Activated CD8-positive, alpha-beta memory T cell treated with anti-CD3 and anti-CD28 coated beads, Interleukin-2, amount 10 ng/mL, durations not matched to agents 7 days and 5 days (primary cell): ENCODE measurements around the gene SCN1B. TPM values are rescaled to one million over a fixed set of nuclear protein-coding genes. Genes with fewer than 3 reads are reported as not detected.
"Not testable (repeated sequence)": the region's sequence is repeated elsewhere in the genome, so short reads cannot be mapped to it uniquely, and the experiment has no call there.

Experiments used
- ATAC-seq: fragments of 150-1000 bp; cut with Tn5 transposase; one replicate; pipeline ENCODE4 v1.10.0; 2021; ENCODE audit warnings: moderate library complexity
- CTCF ChIA-PET: fragments of 350-600 bp; sonication (Branson Sonifier 250); formaldehyde crosslinking; loops from one replicate; lab custom pipeline; 2021; ENCODE audit warnings: antibody characterized with exemption; lab: Charles Lee
- DNase-seq: peaks from one replicate; pipeline ENCODE4 v3.0.0-alpha.2; 2020
- H3K27ac Mint-ChIP-seq: one replicate; pipeline ENCODE4 v1.8.0; 2021; ENCODE audit warnings: mild to moderate bottlenecking, mixed read lengths
- H3K27me3 Mint-ChIP-seq: one replicate; pipeline ENCODE4 v1.8.0; 2021; ENCODE audit warnings: mixed read lengths
- H3K36me3 Mint-ChIP-seq: one replicate; pipeline ENCODE4 v1.8.0; 2021; ENCODE audit warnings: mild to moderate bottlenecking, mixed read lengths
- H3K4me1 Mint-ChIP-seq: one replicate; pipeline ENCODE4 v1.8.0; 2021; ENCODE audit warnings: mixed read lengths
- H3K4me3 Mint-ChIP-seq: one replicate; pipeline ENCODE4 v1.8.0; 2021; ENCODE audit warnings: mild to moderate bottlenecking, moderate library complexity, mixed read lengths
- H3K9me3 Mint-ChIP-seq: one replicate; pipeline ENCODE4 v1.8.0; 2022; ENCODE audit warnings: low read depth, mixed read lengths
- total RNA-seq, 2 experiments: library from RNA; stranded (reverse); gene quantifications; one replicate each; pipeline ENCODE4 v1.2.3, GENCODE V29; 2021

The SCN1B gene
- under 1 TPM; 0.26 to 0.37 TPM for total RNA-seq

GRCh38 chr19:35030257-35031071 is at the start of gene SCN1B:
SCN1B (plus strand) TSS chr19:35030470; CDS start chr19:35030821, 351 bp downstream.
- peaks cover 5% of the 10 kb centered on the region for H3K4me1 Mint-ChIP-seq
- DNase-seq (peak; percentile 55), ATAC-seq (peak; percentile 70)
- CTCF ChIA-PET, result no interaction called here
- H3K9me3 Mint-ChIP-seq, result no peaks in the 10 kb centered on the region
- no peak within 1 kb of the TSS for H3K27ac Mint-ChIP-seq
- H3K27me3 Mint-ChIP-seq, result peaks cover 25% of the 10 kb centered on the region
- H3K36me3 Mint-ChIP-seq, result peaks cover 14% of the 10 kb centered on the region
- H3K4me3 Mint-ChIP-seq, result peak within 1 kb of the TSS; percentile 24

GRCh38 chr19:34982275-34982674 is 48.0 kb upstream of the SCN1B start:
- H3K27ac Mint-ChIP-seq, result no peak overlapping the region
- peaks cover 13% of the 10 kb centered on the region for H3K4me1 Mint-ChIP-seq
- ATAC-seq (no peak), DNase-seq (no peak)
- peaks cover 8% of the 10 kb centered on the region for H3K27me3 Mint-ChIP-seq
- CTCF ChIA-PET, result interaction anchor here (1.7 kb wide), 1 partner anchor 9 kb away, joined by 5 read pairs; no protein-coding TSS in a partner anchor
- peaks cover 2% of the 10 kb centered on the region for H3K36me3 Mint-ChIP-seq
- H3K9me3 Mint-ChIP-seq, result peaks cover 2% of the 10 kb centered on the region
- no peak overlapping the region for H3K4me3 Mint-ChIP-seq

GRCh38 chr19:34983786-34984185 is 46.5 kb upstream of the SCN1B start:
- DNase-seq, result no peak
- peaks cover 17% of the 10 kb centered on the region for H3K4me1 Mint-ChIP-seq
- H3K27ac Mint-ChIP-seq, result no peak overlapping the region
- H3K27me3 Mint-ChIP-seq, result peaks cover 6% of the 10 kb centered on the region
- H3K9me3 Mint-ChIP-seq, result peaks cover 2% of the 10 kb centered on the region
- no peak for ATAC-seq
- H3K4me3 Mint-ChIP-seq, result no peak overlapping the region
- peaks cover 2% of the 10 kb centered on the region for H3K36me3 Mint-ChIP-seq
- CTCF ChIA-PET, result interaction anchor here (0.8 to 2.3 kb wide), 4 partner anchors 11 to 31 kb away, joined by 3 to 9 read pairs (median 4); partner anchors contain the start of gene ZNF792

- Mint-ChIP-seq H3K27ac (no peak overlapping the region), H3K4me1 (peaks cover 20% of the 10 kb centered on the region), H3K27me3 (peaks cover 3% of the 10 kb centered on the region), H3K4me3 (no peak overlapping the region), H3K36me3 (peaks cover 2% of the 10 kb centered on the region), H3K9me3 (peaks cover 2% of the 10 kb centered on the region)
- ATAC-seq, result no peak
- DNase-seq, result no peak
- CTCF ChIA-PET, result interaction anchor here (0.8 to 2.3 kb wide), 5 partner anchors 11 to 60 kb away, joined by 3 to 9 read pairs (median 4); partner anchors contain the start of gene ZNF792
Measured at GRCh38 chr19:34984287-34984686, 46.0 kb upstream of the SCN1B start.

GRCh38 chr19:34985249-34986022 is 44.8 kb upstream of the SCN1B start:
- DNase-seq, result peak; percentile 56
- H3K4me3 Mint-ChIP-seq, result peak overlapping the region; percentile 51
- peaks cover 3% of the 10 kb centered on the region for H3K27me3 Mint-ChIP-seq
- CTCF ChIA-PET, result interaction anchor here (0.6 to 2.3 kb wide), 7 partner anchors 12 to 81 kb away, joined by 3 to 11 read pairs (median 4); no protein-coding TSS in a partner anchor
- peaks cover 2% of the 10 kb centered on the region for H3K36me3 Mint-ChIP-seq
- peak; percentile 83 for ATAC-seq
- H3K4me1 Mint-ChIP-seq, result peaks cover 23% of the 10 kb centered on the region
- H3K27ac Mint-ChIP-seq, result peak overlapping the region; percentile 78
- peaks cover 2% of the 10 kb centered on the region for H3K9me3 Mint-ChIP-seq

- ATAC-seq (no peak), DNase-seq (no peak)
- H3K27ac Mint-ChIP-seq, result no peak overlapping the region
- H3K27me3 Mint-ChIP-seq, result no peaks in the 10 kb centered on the region
- peaks cover 46% of the 10 kb centered on the region for H3K4me1 Mint-ChIP-seq
- peaks cover 2% of the 10 kb centered on the region for H3K9me3 Mint-ChIP-seq
- no peak overlapping the region for H3K4me3 Mint-ChIP-seq
- CTCF ChIA-PET, result interaction anchor here (0.8 to 1.6 kb wide), 3 partner anchors 25 to 56 kb away, joined by 3 to 4 read pairs (median 3); no protein-coding TSS in a partner anchor
- peaks cover 2% of the 10 kb centered on the region for H3K36me3 Mint-ChIP-seq
Measured at GRCh38 chr19:34988119-34988518, 42.2 kb upstream of the SCN1B start.

- Mint-ChIP-seq H3K27me3 (no peaks in the 10 kb centered on the region), H3K9me3 (peaks cover 1% of the 10 kb centered on the region), H3K27ac (no peak overlapping the region), H3K36me3 (peaks cover 2% of the 10 kb centered on the region), H3K4me3 (no peak overlapping the region), H3K4me1 (peaks cover 53% of the 10 kb centered on the region)
- ATAC-seq (no peak), DNase-seq (no peak)
- CTCF ChIA-PET, result interaction anchor here (0.7 to 2.0 kb wide), 6 partner anchors 8 to 153 kb away, joined by 3 to 4 read pairs (median 3); no protein-coding TSS in a partner anchor
Measured at GRCh38 chr19:34989298-34989697, 41.0 kb upstream of the SCN1B start.

- CTCF ChIA-PET, result interaction anchor here (1.2 to 2.0 kb wide), 3 partner anchors 10 to 151 kb away, joined by 3 to 5 read pairs (median 4); partner anchors contain the start of gene GRAMD1A
- peak overlapping the region; percentile 56 for H3K27ac Mint-ChIP-seq
- peaks cover 51% of the 10 kb centered on the region for H3K4me1 Mint-ChIP-seq
- H3K9me3 Mint-ChIP-seq, result no peaks in the 10 kb centered on the region
- H3K36me3 Mint-ChIP-seq, result no peaks in the 10 kb centered on the region
- H3K4me3 Mint-ChIP-seq, result no peak overlapping the region
- ATAC-seq (no peak), DNase-seq (no peak)
- no peaks in the 10 kb centered on the region for H3K27me3 Mint-ChIP-seq
Measured at GRCh38 chr19:34990578-34991192, 39.6 kb upstream of the SCN1B start.

GRCh38 chr19:34991542-34992333 is 38.5 kb upstream of the SCN1B start:
- ATAC-seq (no peak), DNase-seq (no peak)
- H3K4me3 Mint-ChIP-seq, result no peak overlapping the region
- no peak overlapping the region for H3K27ac Mint-ChIP-seq
- H3K36me3 Mint-ChIP-seq, result no peaks in the 10 kb centered on the region
- CTCF ChIA-PET, result interaction anchor here (2.1 kb wide), 1 partner anchor 19 kb away, joined by 5 read pairs; no protein-coding TSS in a partner anchor
- peaks cover 57% of the 10 kb centered on the region for H3K4me1 Mint-ChIP-seq
- no peaks in the 10 kb centered on the region for H3K9me3 Mint-ChIP-seq
- no peaks in the 10 kb centered on the region for H3K27me3 Mint-ChIP-seq

- CTCF ChIA-PET, result interaction anchor here (2.1 to 4.1 kb wide), 2 partner anchors 19 to 21 kb away, joined by 5 to 14 read pairs; no protein-coding TSS in a partner anchor
- H3K4me3 Mint-ChIP-seq, result peak overlapping the region; percentile 38
- not testable (repeated sequence) for H3K36me3 Mint-ChIP-seq, H3K9me3 Mint-ChIP-seq, H3K27me3 Mint-ChIP-seq
- H3K4me1 Mint-ChIP-seq, result peaks cover 63% of the 10 kb centered on the region
- peak overlapping the region; percentile 69 for H3K27ac Mint-ChIP-seq
- DNase-seq (peak; percentile 75), ATAC-seq (peak; percentile 61)
Measured at GRCh38 chr19:34992582-34992981, 37.7 kb upstream of the SCN1B start.

GRCh38 chr19:34994286-34994642 is 36.0 kb upstream of the SCN1B start:
- CTCF ChIA-PET, result interaction anchor here (4.1 kb wide), 1 partner anchor 19 kb away, joined by 14 read pairs; no protein-coding TSS in a partner anchor
- H3K36me3 Mint-ChIP-seq, result no peaks in the 10 kb centered on the region
- H3K4me1 Mint-ChIP-seq, result peaks cover 68% of the 10 kb centered on the region
- H3K27me3 Mint-ChIP-seq, result no peaks in the 10 kb centered on the region
- no peak overlapping the region for H3K4me3 Mint-ChIP-seq
- no peak overlapping the region for H3K27ac Mint-ChIP-seq
- no peak for ATAC-seq
- no peaks in the 10 kb centered on the region for H3K9me3 Mint-ChIP-seq
- DNase-seq, result no peak
